Endothelial cell of umbilical vein (primary cell): ENCODE results near the gene ZNF783. TPM values are rescaled to one million over a fixed set of nuclear protein-coding genes. Genes with fewer than 3 reads are reported as not detected.

Source experiments
- BruUV-seq: library from RNA; stranded (reverse); fragments of 400-500 nt; replicated peaks from 2 replicates; lab custom pipeline; 2021; lab: Mats Ljungman, UMichigan
- CTCF ChIA-PET: fragments of 300-600, 350-600 bp; sonication (Branson Sonifier 250); formaldehyde crosslinking; loops from one replicate; lab custom pipeline; 2021; ENCODE audit warnings: antibody characterized with exemption, inconsistent platforms; lab: Charles Lee
- POLR2A ChIA-PET: fragments of 300-600, 350-600 bp; sonication (Branson Sonifier 250); formaldehyde crosslinking; loops from one replicate; lab custom pipeline; 2021; ENCODE audit warnings: antibody characterized with exemption, inconsistent platforms; lab: Charles Lee
- DNase-seq: peaks from one replicate; pipeline ENCODE4 v3.0.0-alpha.2; 2011; ENCODE audit warnings: low read depth, low spot score
- FAIRE-seq: peaks from 2 replicates; lab custom pipeline; 2011; peaks lifted over from hg19 to GRCh38; lab: Jason Lieb, UNC
- H2AFZ ChIP-seq: 2 replicates; pipeline ENCODE4 v1.6.0; 2012; ENCODE audit warnings: low read depth, low read length, control low read depth, inconsistent platforms
- H3K27ac ChIP-seq: 2 replicates; pipeline ENCODE4 v1.5.1; 2011; ENCODE audit warnings: low read depth, mild to moderate bottlenecking, control low read depth, low read length, moderate library complexity; ENCODE audit not compliant: insufficient read depth
- H3K27me3 ChIP-seq, 2 experiments: 2 replicates each; pipeline versions ENCODE4 v1.6.0 to v1.6.1; 2011; ENCODE audit warnings: low read length in 2 of 2, mixed read lengths in 1 of 2; ENCODE audit not compliant: control insufficient read depth in 2 of 2, insufficient read depth in 2 of 2
- H3K36me3 ChIP-seq, 2 experiments: 2 replicates in 1 of 2; 3 replicates in 1 of 2; pipeline ENCODE4 v1.5.1; 2011; ENCODE audit warnings: low read length in 2 of 2, mild to moderate bottlenecking in 1 of 2, moderate library complexity in 1 of 2; ENCODE audit not compliant: control insufficient read depth in 2 of 2, insufficient read depth in 2 of 2; ENCODE audit errors: extremely low read depth in 1 of 2
- H3K4me1 ChIP-seq: 3 replicates; pipeline ENCODE4 v1.5.1; 2011; ENCODE audit warnings: mild to moderate bottlenecking, low read length; ENCODE audit not compliant: control insufficient read depth, insufficient read depth; ENCODE audit errors: extremely low read depth
- H3K4me2 ChIP-seq: 2 replicates; pipeline ENCODE4 v1.6.1; 2011; ENCODE audit warnings: low read length, control low read depth, mixed read lengths; ENCODE audit not compliant: insufficient read depth
- H3K4me3 ChIP-seq, 3 experiments: fragments of 200-600 bp in 1 of 3; sonication (generic), shearing (Covaris generic) in 1 of 3; replicated peaks in 1 of 3; 2 replicates each; pipeline ENCODE4 v1.5.1; 2011 to 2016; ENCODE audit warnings: control low read depth in 3 of 3, low read length in 3 of 3, mild to moderate bottlenecking in 2 of 3, inconsistent platforms in 1 of 3, low read depth in 1 of 3, moderate library complexity in 1 of 3; ENCODE audit not compliant: insufficient read depth in 1 of 3
- H3K79me2 ChIP-seq: 2 replicates; pipeline ENCODE4 v1.6.0; 2012; ENCODE audit warnings: low read length, inconsistent platforms; ENCODE audit not compliant: control insufficient read depth, insufficient read depth
- H3K9ac ChIP-seq: replicated peaks from 2 replicates; pipeline ENCODE3; 2011; ENCODE audit warnings: low read length, control low read depth; ENCODE audit not compliant: insufficient read depth; ENCODE audit errors: extremely low read depth
- H3K9me1 ChIP-seq: replicated peaks from 3 replicates; pipeline ENCODE4 v1.6.0; 2011; ENCODE audit warnings: mild to moderate bottlenecking, low read length; ENCODE audit not compliant: control insufficient read depth, insufficient read depth; ENCODE audit errors: extremely low read depth
- H3K9me3 ChIP-seq: replicated peaks from 2 replicates; pipeline ENCODE4 v1.5.1; 2012; ENCODE audit warnings: low read length, inconsistent platforms; ENCODE audit not compliant: control insufficient read depth, insufficient read depth
- H4K20me1 ChIP-seq: replicated peaks from 2 replicates; pipeline ENCODE3; 2011; ENCODE audit warnings: mild to moderate bottlenecking, low read length; ENCODE audit not compliant: control insufficient read depth, insufficient read depth; ENCODE audit errors: extremely low read depth
- CTCF ChIP-seq, 2 donors: IDR thresholded peaks; 1 replicate in 1 of 2; 2 replicates in 1 of 2; pipeline ENCODE4 v1.5.1; 2011; ENCODE audit warnings: low read length in 2 of 2, mild to moderate bottlenecking in 2 of 2, moderate library complexity in 2 of 2, control low read depth in 1 of 2, inconsistent platforms in 1 of 2, low read depth in 1 of 2; ENCODE audit not compliant: insufficient read depth in 1 of 2; ENCODE audit errors: extremely low read depth in 1 of 2
- EZH2 ChIP-seq: IDR thresholded peaks from 2 replicates; pipeline ENCODE4 v1.6.1; 2012; ENCODE audit warnings: borderline replicate concordance, low read depth, mild to moderate bottlenecking, moderate library complexity, low read length, inconsistent platforms; ENCODE audit not compliant: severe bottlenecking
- FOS ChIP-seq: IDR thresholded peaks from 2 replicates; pipeline ENCODE4 v1.6.1; 2011; ENCODE audit warnings: mild to moderate bottlenecking, low read length, moderate library complexity, borderline replicate concordance; ENCODE audit not compliant: insufficient read depth
- GATA2 ChIP-seq: IDR thresholded peaks from 2 replicates; pipeline ENCODE4 v1.7.0; 2011; ENCODE audit warnings: low read depth, mild to moderate bottlenecking, moderate library complexity, mixed read lengths, low read length; ENCODE audit not compliant: insufficient read length, insufficient read depth
- JUN ChIP-seq: IDR thresholded peaks from 2 replicates; pipeline ENCODE4 v1.6.1; 2011; ENCODE audit warnings: borderline replicate concordance, low read depth; ENCODE audit not compliant: insufficient read length, insufficient read depth
- MAX ChIP-seq: IDR thresholded peaks from 2 replicates; pipeline ENCODE4 v1.6.1; 2011; ENCODE audit not compliant: insufficient read depth, insufficient read length
- MYC ChIP-seq: IDR thresholded peaks from one replicate; pipeline ENCODE4 v1.6.1; 2011; ENCODE audit warnings: mild to moderate bottlenecking, low read depth, low read length
- POLR2A ChIP-seq: IDR thresholded peaks from 2 replicates; pipeline ENCODE4 v1.6.1; 2012; ENCODE audit warnings: low read depth, mild to moderate bottlenecking, control low read depth, low read length
- POLR2AphosphoS5 ChIP-seq: IDR thresholded peaks from 2 replicates; pipeline ENCODE4 v1.6.1; 2012; ENCODE audit warnings: low read depth, mild to moderate bottlenecking, control low read depth, low read length, moderate library complexity; ENCODE audit not compliant: insufficient read depth
- dilution Hi-C: fragments of 300-500 bp; cut with MboI; formaldehyde crosslinking; loops from one replicate; pipeline ENCODE4 v1.15.0; 2019; ENCODE audit warnings: low sequenced_read_pairs; ENCODE audit not compliant: extremely low pct_ligation_motif_present
- intact Hi-C: fragments of 100-400 bp; cut with micrococcal nuclease; formaldehyde crosslinking; loops from one replicate; pipeline ENCODE4 v1.10.0; 2022
- polyA plus RNA-seq, 4 experiments: library from polyadenylated mRNA; depleted of rRNA in 3 of 4; stranded (reverse) in 3 of 4; unstranded in 1 of 4; fragments of >200 nt; gene quantifications; 2 replicates each; pipeline versions ENCODE4 v1.2.1 to v1.2.3, GENCODE V29; 2011 to 2012; ENCODE audit warnings: missing spikeins in 1 of 4
- total RNA-seq: library from RNA; stranded (reverse); gene quantifications from 2 replicates; pipeline ENCODE4 v1.2.3, GENCODE V29; 2021

The ZNF783 gene
- total and polyA plus RNA-seq, 2 donors (not counting 3 experiments of a cell fraction or from before 2014, with no cell fraction given) = 7.3 to 9.8 TPM

GRCh38 chr7:149223761-149224160, 38.2 kb upstream of the ZNF783 start:
- ChIA-PET CTCF (no interaction called here), POLR2A (no interaction called here)
- peaks cover 2 to 23% of the 10 kb centered on the region in 2 experiments for H3K36me3 ChIP-seq
- H3K27ac ChIP-seq = no peak overlapping the region
- FAIRE-seq = no peak
- H4K20me1 ChIP-seq = no peaks in the 10 kb centered on the region
- no TSS peak for BruUV-seq
- no peaks in the 10 kb centered on the region for H3K9me3 ChIP-seq
- H3K27me3 ChIP-seq = no peaks in the 10 kb centered on the region
- no peak overlapping the region for H3K4me2 ChIP-seq
- no peak overlapping the region for H2AFZ ChIP-seq
- TF ChIP-seq FOS = no peak
- no peak for TF ChIP-seq MYC
- no peak for TF ChIP-seq CTCF (IDR thresholded peaks at IDR 0.05; ENCODE audit: extremely low read depth in 1 of 2, insufficient read depth in 1 of 2, low read depth in 1 of 2, low read length in 2 of 2)
- no peak for TF ChIP-seq JUN
- TF ChIP-seq POLR2A = no peak
- no peak for TF ChIP-seq EZH2
- no peak for TF ChIP-seq POLR2AphosphoS5
- no peak for TF ChIP-seq GATA2
- TF ChIP-seq MAX = no peak
- H3K9ac ChIP-seq = no peak overlapping the region
- intact Hi-C loops (no loop called here), dilution Hi-C loops (no loop called here)
- no peaks in the 10 kb centered on the region for H3K9me1 ChIP-seq
- no peaks in the 10 kb centered on the region for H3K4me1 ChIP-seq
- no peak for DNase-seq
- no peak overlapping the region for H3K4me3 ChIP-seq
- no peaks in the 10 kb centered on the region for H3K79me2 ChIP-seq
